PFSK-1 (cell line): Measurements from ENCODE around the gene ITGA11.

Source experiments
- FOXP2 ChIP-seq: optimal IDR thresholded peaks from 2 replicates; pipeline ENCODE3; 2011; ENCODE audit warnings: borderline replicate concordance, control low read depth, inconsistent platforms; ENCODE audit not compliant: insufficient read depth; ENCODE audit errors: extremely low read length, extremely low read depth
- POLR2AphosphoS5 ChIP-seq: IDR thresholded peaks from 2 replicates; pipeline ENCODE4 v1.6.1; 2012; ENCODE audit warnings: low read depth, mild to moderate bottlenecking, control low read depth, low read length, moderate library complexity
- SIN3A ChIP-seq: IDR thresholded peaks from 2 replicates; pipeline ENCODE4 v1.6.1; 2012; ENCODE audit warnings: mild to moderate bottlenecking, low read length, moderate library complexity, borderline replicate concordance; ENCODE audit not compliant: insufficient read depth
- TAF1 ChIP-seq: IDR thresholded peaks from 2 replicates; pipeline ENCODE4 v1.6.1; 2012; ENCODE audit warnings: low read length, control low read depth, borderline replicate concordance; ENCODE audit not compliant: insufficient read depth
- TF ChIP-seq, protein P1 (sequence below), 2 experiments: IDR thresholded peaks; 2 replicates each; pipeline versions ENCODE4 v1.6.1 to v1.8.0; 2011 to 2012; ENCODE audit warnings: low read depth in 2 of 2, low read length in 2 of 2, control low read depth in 1 of 2, inconsistent platforms in 1 of 2, mild to moderate bottlenecking in 1 of 2, moderate library complexity in 1 of 2; ENCODE audit not compliant: insufficient read depth in 1 of 2

The ITGA11 gene

DNA sequence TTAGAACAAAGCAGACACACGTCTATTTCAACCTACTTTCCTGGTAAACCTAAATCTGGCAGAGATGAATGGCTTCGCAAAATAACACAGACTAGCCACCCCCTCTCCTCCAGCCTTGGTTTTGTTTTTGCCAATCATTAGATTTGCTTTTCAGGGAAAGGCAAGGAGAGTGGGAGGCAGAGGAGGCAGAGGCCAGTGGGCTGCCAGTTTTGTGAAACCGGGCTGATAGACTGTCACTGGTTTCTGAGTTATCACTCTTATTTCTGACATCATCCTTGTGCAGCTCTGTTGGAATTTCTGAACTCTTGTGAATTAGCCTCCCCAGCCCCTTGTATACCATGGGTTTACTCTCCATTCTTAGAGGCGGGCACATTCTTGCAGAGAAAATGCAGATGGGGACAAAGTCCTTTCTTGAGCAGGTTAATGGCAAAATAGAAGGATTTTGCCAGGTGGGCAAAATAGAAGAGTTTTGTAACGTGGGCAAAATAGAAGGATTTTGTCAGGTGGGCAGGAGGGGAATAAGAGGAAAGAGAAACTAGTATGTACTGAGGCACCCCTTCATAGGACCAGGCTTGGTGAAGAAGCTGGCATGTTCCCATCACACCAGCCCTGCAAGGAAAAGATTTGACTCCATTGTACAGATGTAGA, 157.6 kb downstream of the ITGA11 start:
- no peak for TF ChIP-seq FOXP2
- TF ChIP-seq, protein P1, sequence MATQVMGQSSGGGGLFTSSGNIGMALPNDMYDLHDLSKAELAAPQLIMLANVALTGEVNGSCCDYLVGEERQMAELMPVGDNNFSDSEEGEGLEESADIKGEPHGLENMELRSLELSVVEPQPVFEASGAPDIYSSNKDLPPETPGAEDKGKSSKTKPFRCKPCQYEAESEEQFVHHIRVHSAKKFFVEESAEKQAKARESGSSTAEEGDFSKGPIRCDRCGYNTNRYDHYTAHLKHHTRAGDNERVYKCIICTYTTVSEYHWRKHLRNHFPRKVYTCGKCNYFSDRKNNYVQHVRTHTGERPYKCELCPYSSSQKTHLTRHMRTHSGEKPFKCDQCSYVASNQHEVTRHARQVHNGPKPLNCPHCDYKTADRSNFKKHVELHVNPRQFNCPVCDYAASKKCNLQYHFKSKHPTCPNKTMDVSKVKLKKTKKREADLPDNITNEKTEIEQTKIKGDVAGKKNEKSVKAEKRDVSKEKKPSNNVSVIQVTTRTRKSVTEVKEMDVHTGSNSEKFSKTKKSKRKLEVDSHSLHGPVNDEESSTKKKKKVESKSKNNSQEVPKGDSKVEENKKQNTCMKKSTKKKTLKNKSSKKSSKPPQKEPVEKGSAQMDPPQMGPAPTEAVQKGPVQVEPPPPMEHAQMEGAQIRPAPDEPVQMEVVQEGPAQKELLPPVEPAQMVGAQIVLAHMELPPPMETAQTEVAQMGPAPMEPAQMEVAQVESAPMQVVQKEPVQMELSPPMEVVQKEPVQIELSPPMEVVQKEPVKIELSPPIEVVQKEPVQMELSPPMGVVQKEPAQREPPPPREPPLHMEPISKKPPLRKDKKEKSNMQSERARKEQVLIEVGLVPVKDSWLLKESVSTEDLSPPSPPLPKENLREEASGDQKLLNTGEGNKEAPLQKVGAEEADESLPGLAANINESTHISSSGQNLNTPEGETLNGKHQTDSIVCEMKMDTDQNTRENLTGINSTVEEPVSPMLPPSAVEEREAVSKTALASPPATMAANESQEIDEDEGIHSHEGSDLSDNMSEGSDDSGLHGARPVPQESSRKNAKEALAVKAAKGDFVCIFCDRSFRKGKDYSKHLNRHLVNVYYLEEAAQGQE (IDR thresholded peaks at IDR 0.05; ENCODE audit: insufficient read depth in 1 of 2, low read depth in 2 of 2, low read length in 2 of 2), result no peak

DNA sequence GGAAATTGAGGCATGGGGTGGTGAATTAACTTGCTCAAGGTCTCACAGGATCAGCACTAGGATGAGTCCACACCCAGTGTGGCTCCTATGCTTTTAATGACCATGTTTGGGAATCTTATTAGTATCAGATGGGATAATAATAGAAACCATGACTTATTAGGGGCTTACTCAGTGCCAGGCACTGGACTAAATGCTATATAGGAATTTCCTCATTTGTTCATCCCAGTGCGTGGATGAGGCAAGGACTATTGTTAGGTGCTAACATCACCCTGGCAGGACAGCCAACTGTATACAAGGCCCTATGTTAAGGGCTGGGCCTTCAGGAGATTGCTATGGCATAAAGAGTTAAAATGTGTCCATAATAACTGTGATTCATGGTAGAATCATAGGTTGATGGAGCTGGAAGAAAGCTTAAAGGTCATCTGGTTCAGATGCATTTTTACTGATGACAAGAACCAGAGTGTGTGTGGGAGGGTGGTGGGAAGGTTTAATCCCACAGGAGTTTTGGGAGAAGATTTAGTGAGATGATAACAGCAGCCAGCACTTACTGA, 159.2 kb downstream of the ITGA11 start:
- TF ChIP-seq, protein P1 (IDR thresholded peaks at IDR 0.05; ENCODE audit: insufficient read depth in 1 of 2, low read depth in 2 of 2, low read length in 2 of 2), result no peak
- no peak for TF ChIP-seq SIN3A

- TF ChIP-seq SIN3A, result no peak
- TF ChIP-seq, protein P1 (IDR thresholded peaks at IDR 0.05; ENCODE audit: insufficient read depth in 1 of 2, low read depth in 2 of 2, low read length in 2 of 2), result no peak
- TF ChIP-seq POLR2AphosphoS5, result no peak
- TF ChIP-seq TAF1, result no peak
- no peak for TF ChIP-seq FOXP2
Observed at GRCh38 chr15:68271854-68272471, 160.0 kb downstream of the ITGA11 start.

- TF ChIP-seq FOXP2, result no peak
- no peak for TF ChIP-seq POLR2AphosphoS5
- TF ChIP-seq SIN3A, result no peak
- no peak for TF ChIP-seq TAF1
- TF ChIP-seq, protein P1 (IDR thresholded peaks at IDR 0.05; ENCODE audit: insufficient read depth in 1 of 2, low read depth in 2 of 2, low read length in 2 of 2), result no peak
Observed at GRCh38 chr15:68268405-68268804, 163.6 kb downstream of the ITGA11 start.
